Astrocyte (in vitro differentiated cells and primary cell): ENCODE measurements around the gene SF3A2. TPM values are rescaled to one million over a fixed set of nuclear protein-coding genes. Genes with fewer than 3 reads are reported as not detected.

Source experiments
- DNase-seq: peaks from one replicate; pipeline ENCODE4 v3.0.0-alpha.2; 2010; ENCODE audit warnings: low read depth
- FAIRE-seq: peaks from 2 replicates; lab custom pipeline; 2011; peaks lifted over from hg19 to GRCh38; lab: Jason Lieb, UNC
- H2AFZ ChIP-seq: 2 replicates; pipeline ENCODE4 v1.6.0; 2012; ENCODE audit warnings: low read depth, low read length, inconsistent platforms
- H3K27ac ChIP-seq: 2 replicates; pipeline ENCODE4 v1.5.1; 2011; ENCODE audit warnings: low read depth, low read length, inconsistent platforms
- H3K27me3 ChIP-seq: 2 replicates; pipeline ENCODE4 v1.6.0; 2011; ENCODE audit warnings: low read length, inconsistent platforms; ENCODE audit not compliant: insufficient read depth
- H3K36me3 ChIP-seq: 2 replicates; pipeline ENCODE4 v1.5.1; 2011; ENCODE audit warnings: low read length, inconsistent platforms; ENCODE audit not compliant: insufficient read depth
- H3K4me1 ChIP-seq: 2 replicates; pipeline ENCODE4 v1.5.1; 2011; ENCODE audit warnings: low read length, inconsistent platforms; ENCODE audit not compliant: insufficient read depth
- H3K4me2 ChIP-seq: 2 replicates; pipeline ENCODE4 v1.6.0; 2012; ENCODE audit warnings: low read length, inconsistent platforms
- H3K4me3 ChIP-seq: 2 replicates; pipeline ENCODE4 v1.5.1; 2011; ENCODE audit warnings: low read depth, mild to moderate bottlenecking, low read length, inconsistent platforms; ENCODE audit not compliant: insufficient read depth
- H3K79me2 ChIP-seq: 2 replicates; pipeline ENCODE4 v1.6.0; 2012; ENCODE audit warnings: mild to moderate bottlenecking, low read length, inconsistent platforms; ENCODE audit not compliant: insufficient read depth
- H3K9ac ChIP-seq: 2 replicates; pipeline ENCODE4 v1.6.0; 2012; ENCODE audit warnings: mild to moderate bottlenecking, low read length, inconsistent platforms
- H3K9me3 ChIP-seq: 2 replicates; pipeline ENCODE4 v1.5.1; 2012; ENCODE audit warnings: low read depth, mild to moderate bottlenecking, low read length, inconsistent platforms; ENCODE audit not compliant: insufficient read depth
- H4K20me1 ChIP-seq: 2 replicates; pipeline ENCODE4 v1.6.0; 2012; ENCODE audit warnings: low read length, inconsistent platforms; ENCODE audit not compliant: insufficient read depth
- H3K27ac Mint-ChIP-seq: one replicate; pipeline ENCODE4 v1.8.0; 2021; ENCODE audit warnings: mild to moderate bottlenecking, mixed read lengths; ENCODE audit not compliant: unreplicated experiment
- H3K27me3 Mint-ChIP-seq: one replicate; pipeline ENCODE4 v1.8.0; 2021; ENCODE audit warnings: low read depth, mixed read lengths; ENCODE audit not compliant: unreplicated experiment
- H3K36me3 Mint-ChIP-seq: one replicate; pipeline ENCODE4 v1.8.0; 2021; ENCODE audit warnings: low read depth, mixed read lengths; ENCODE audit not compliant: unreplicated experiment
- H3K4me1 Mint-ChIP-seq: one replicate; pipeline ENCODE4 v1.8.0; 2021; ENCODE audit warnings: low read depth, mixed read lengths; ENCODE audit not compliant: unreplicated experiment
- H3K4me3 Mint-ChIP-seq: one replicate; pipeline ENCODE4 v1.8.0; 2021; ENCODE audit warnings: mild to moderate bottlenecking, moderate library complexity, mixed read lengths; ENCODE audit not compliant: unreplicated experiment
- H3K9me3 Mint-ChIP-seq: one replicate; pipeline ENCODE4 v1.8.0; 2021; ENCODE audit warnings: mild to moderate bottlenecking, mixed read lengths; ENCODE audit not compliant: unreplicated experiment
- CTCF ChIP-seq: IDR thresholded peaks from 2 replicates; pipeline ENCODE4 v1.5.1; 2011; ENCODE audit warnings: low read depth, mild to moderate bottlenecking, inconsistent platforms, low read length, moderate library complexity; ENCODE audit not compliant: insufficient read depth
- EZH2 ChIP-seq: IDR thresholded peaks from 2 replicates; pipeline ENCODE4 v1.6.1; 2012; ENCODE audit warnings: mild to moderate bottlenecking, low read length, inconsistent platforms; ENCODE audit not compliant: insufficient read depth
- total RNA-seq: library from RNA; stranded (reverse); gene quantifications from 2 replicates; pipeline ENCODE4 v1.2.1, GENCODE V29; 2021

The SF3A2 gene
- total RNA-seq, 1 donor from 2014 or later, result 83.2 TPM

DNA sequence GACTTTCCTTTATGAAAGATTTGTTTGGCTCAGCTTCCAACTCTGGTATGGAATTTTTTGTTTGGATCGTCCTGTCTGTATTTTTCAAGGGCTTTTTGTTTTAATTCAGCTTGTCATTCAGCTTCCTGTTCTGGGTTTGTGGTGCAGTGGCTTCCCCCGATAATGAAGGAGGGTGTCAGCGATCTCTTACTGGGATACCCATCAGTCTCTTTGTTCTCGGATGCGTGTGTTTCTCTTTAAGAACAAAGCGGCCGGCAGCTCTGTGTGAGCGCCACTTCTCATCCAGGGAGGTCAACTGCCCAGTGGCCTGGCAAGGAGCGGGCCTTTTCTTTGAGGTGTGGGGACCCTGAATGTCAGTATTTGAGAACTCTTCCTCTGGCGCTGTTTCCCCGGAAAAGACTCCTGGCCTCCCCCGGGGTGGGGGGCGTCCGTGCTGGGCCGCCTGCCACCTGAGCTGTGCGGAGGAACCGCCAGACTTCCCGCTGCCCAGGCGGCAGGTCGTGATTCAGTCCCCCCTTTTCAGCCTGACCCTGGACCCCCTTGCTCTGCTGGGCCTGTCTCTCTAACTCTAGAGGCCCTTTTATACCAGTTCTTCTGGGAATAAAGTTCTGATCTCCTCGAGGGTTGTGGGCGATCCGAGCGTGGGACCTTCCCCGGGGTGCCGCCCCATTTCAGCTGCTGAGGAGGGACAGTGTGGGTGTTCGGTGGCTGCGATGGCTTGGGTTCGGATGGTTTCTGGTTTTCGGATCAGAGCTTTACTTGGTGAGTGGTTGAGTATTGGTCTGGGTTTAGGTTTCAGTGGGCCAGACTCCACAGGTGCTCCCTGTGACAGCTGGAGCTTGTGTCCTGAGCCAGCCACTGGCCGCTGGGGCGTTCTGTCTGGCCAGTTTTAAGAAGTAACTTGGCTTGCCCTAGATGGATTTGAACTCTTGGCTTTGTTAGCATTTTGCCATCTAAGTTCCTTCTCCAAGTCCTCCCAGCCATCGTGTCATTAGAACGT lies 3.4 kb downstream of the SF3A2 start:
- Histone ChIP-seq H4K20me1 (peaks cover 83% of the 10 kb centered on the region), H3K4me1 (peaks cover 49% of the 10 kb centered on the region), H3K27me3 (no peaks in the 10 kb centered on the region), H3K4me2 (peak overlapping the region; percentile 93), H3K9me3 (no peaks in the 10 kb centered on the region), H3K9ac (peak overlapping the region; percentile 93), H2AFZ (no peak overlapping the region), H3K27ac (peak overlapping the region; percentile 61), H3K4me3 (peak overlapping the region; percentile 66), H3K79me2 (peaks cover 95% of the 10 kb centered on the region), H3K36me3 (peaks cover 11% of the 10 kb centered on the region)
- Mint-ChIP-seq H3K36me3 (peaks cover 8% of the 10 kb centered on the region), H3K4me3 (peak overlapping the region; percentile 95), H3K27ac (peak overlapping the region; percentile 75), H3K4me1 (peaks cover 37% of the 10 kb centered on the region), H3K9me3 (no peaks in the 10 kb centered on the region), H3K27me3 (no peaks in the 10 kb centered on the region)
- TF ChIP-seq EZH2, result no peak
- TF ChIP-seq CTCF, result no peak
- FAIRE-seq, result no peak
- peak; percentile 47 for DNase-seq

GRCh38 chr19:2240881-2241760 lies 4.5 kb downstream of the SF3A2 start:
- FAIRE-seq (no peak), DNase-seq (no peak)
- Histone ChIP-seq H3K27me3 (no peaks in the 10 kb centered on the region), H4K20me1 (peaks cover 89% of the 10 kb centered on the region), H3K4me1 (peaks cover 47% of the 10 kb centered on the region), H3K4me2 (peak overlapping the region; percentile 93), H2AFZ (no peak overlapping the region), H3K27ac (no peak overlapping the region), H3K79me2 (peaks cover 89% of the 10 kb centered on the region), H3K9me3 (no peaks in the 10 kb centered on the region), H3K9ac (peak overlapping the region; percentile 93), H3K36me3 (peaks cover 16% of the 10 kb centered on the region), H3K4me3 (no peak overlapping the region)
- peak overlapping the region; percentile 75 for H3K27ac Mint-ChIP-seq
- peaks cover 8% of the 10 kb centered on the region for H3K36me3 Mint-ChIP-seq
- H3K9me3 Mint-ChIP-seq, result no peaks in the 10 kb centered on the region
- no peaks in the 10 kb centered on the region for H3K27me3 Mint-ChIP-seq
- peaks cover 36% of the 10 kb centered on the region for H3K4me1 Mint-ChIP-seq
- H3K4me3 Mint-ChIP-seq, result peak overlapping the region; percentile 81
- TF ChIP-seq EZH2 (no peak), CTCF (no peak)
